ENCODE data around the gene ZNF529. TPM values are rescaled to one million over a fixed set of nuclear protein-coding genes. Genes with fewer than 3 reads are reported as not detected.

ZNF529 gene
- total and polyA plus RNA-seq, 2 of the 8 experiments (the other 6 are each of a cell fraction or from before 2014, with no cell fraction given), result 8.4 to 14.1 TPM

- H2BK12ac ChIP-seq (ENCODE audit: low read depth, low read length), result no peak overlapping the region
- no peak overlapping the region for H3K9ac ChIP-seq (replicated peaks in 1 of 4; ENCODE audit: extremely low read depth in 1 of 4, low read depth in 3 of 4, low read length in 3 of 4)
- no peaks in the 10 kb centered on the region for H3K79me1 ChIP-seq (ENCODE audit: low read depth, low read length)
- no peak overlapping the region for H3K4ac ChIP-seq (replicated peaks; ENCODE audit: insufficient read length, low read depth, low read length)
- H3K27me3 ChIP-seq (replicated peaks in 1 of 4; ENCODE audit: control insufficient read depth in 3 of 4, extremely low read depth in 1 of 4, insufficient read depth in 3 of 4, low read length in 3 of 4), result no peaks in the 10 kb centered on the region
- H2BK5ac ChIP-seq (ENCODE audit: low read depth, low read length), result no peak overlapping the region
- no peak overlapping the region for H3K27ac ChIP-seq (ENCODE audit: low read depth, low read length)
- H3K14ac ChIP-seq (ENCODE audit: insufficient read length), result no peak overlapping the region
- no peak overlapping the region for H4K5ac ChIP-seq (ENCODE audit: insufficient read length, low read depth, low read length)
- no peaks in the 10 kb centered on the region for H4K20me1 ChIP-seq (replicated peaks in 1 of 2; ENCODE audit: control insufficient read depth in 1 of 2, insufficient read depth in 2 of 2, low read length in 2 of 2)
- no peak overlapping the region for H3K56ac ChIP-seq (replicated peaks; ENCODE audit: insufficient read length, low read depth, low read length)
- H3K23ac ChIP-seq (ENCODE audit: insufficient read length), result no peak overlapping the region
- H3K23me2 ChIP-seq (ENCODE audit: low read depth, low read length), result no peaks in the 10 kb centered on the region
- no peak overlapping the region for H4K8ac ChIP-seq (ENCODE audit: extremely low read depth, insufficient read depth, low read length)
- no peaks in the 10 kb centered on the region for H3K36me3 ChIP-seq (ENCODE audit: control insufficient read depth in 2 of 4, insufficient read depth in 4 of 4, low read length in 3 of 4)
- ChIA-PET POLR2A (ENCODE audit: partially characterized antibody) (no interaction called here), CTCF (ENCODE audit: partially characterized antibody) (no interaction called here)
- H4K91ac ChIP-seq (replicated peaks; ENCODE audit: insufficient read length, low read length), result no peak overlapping the region
- FAIRE-seq (no peak), DNase-seq (ENCODE audit: low read depth in 1 of 2, low spot score in 2 of 2) (no peak)
- H3K79me2 ChIP-seq (ENCODE audit: control insufficient read depth in 1 of 2, insufficient read depth in 2 of 2, low read length in 2 of 2), result no peaks in the 10 kb centered on the region
- H3K4me3 ChIP-seq (ENCODE audit: extremely low read depth in 1 of 4, insufficient read depth in 2 of 4, low read depth in 3 of 4, low read length in 4 of 4), result no peak overlapping the region
- WGBS, 2 experiments (ENCODE audit: extremely low coverage in 1 of 2, insufficient coverage in 1 of 2, insufficient read length in 1 of 2, insufficient replicate concordance in 2 of 2, low coverage in 1 of 2, low lambda C conversion rate in 2 of 2, missing lambda C conversion rate in 1 of 2), result 85% methylated on average over 5 of the region's 5 CpGs; no CpG with 5 or more reads in 1 of the 2 experiments
- no peak overlapping the region for H3K4me2 ChIP-seq (ENCODE audit: insufficient read depth in 1 of 2, low read depth in 2 of 2, low read length in 2 of 2)
- H3K18ac ChIP-seq (ENCODE audit: extremely low read depth, low read length), result no peak overlapping the region
- H2AFZ ChIP-seq (ENCODE audit: low read length), result no peak overlapping the region
- no peak overlapping the region for H2BK120ac ChIP-seq (replicated peaks; ENCODE audit: low read depth, low read length)
- no peak overlapping the region for H2AK5ac ChIP-seq (ENCODE audit: low read depth, low read length)
- no peak overlapping the region for H2BK20ac ChIP-seq (ENCODE audit: low read length)
- H3K4me1 ChIP-seq (replicated peaks in 1 of 4; ENCODE audit: control insufficient read depth in 3 of 4, insufficient read depth in 4 of 4, low read length in 3 of 4), result no peaks in the 10 kb centered on the region
- peaks cover 39 to 72% of the 10 kb centered on the region in 2 experiments for H3K9me3 ChIP-seq (ENCODE audit: insufficient read depth in 2 of 2, low read depth in 1 of 2, low read length in 1 of 2)
- no peak overlapping the region for H2BK15ac ChIP-seq (ENCODE audit: low read length)
- no peak for TF ChIP-seq ATF2 (IDR thresholded peaks at IDR 0.05; ENCODE audit: low read length)
- TF ChIP-seq CHD2 (IDR thresholded peaks at IDR 0.05; ENCODE audit: low read length), result no peak
Measured at GRCh38 chr19:36501973-36502372, 71.1 kb downstream of the ZNF529 start.
